Effector memory CD8-positive, alpha-beta T cell (primary cell): ENCODE results near the gene MED13L.
"Not testable (repeated sequence)": the region's sequence is repeated elsewhere in the genome, so short reads cannot be mapped to it uniquely, and the experiment has no call there.

Experiments used
- ATAC-seq: fragments of 150-1000 bp; cut with Tn5 transposase; replicated peaks from 2 replicates; pipeline ENCODE4 v1.10.0; 2021; ENCODE audit warnings: mild to moderate bottlenecking, moderate library complexity
- DNase-seq, 3 experiments: peaks; one replicate each; pipeline ENCODE4 v3.0.0; 2021
- H3K27ac Mint-ChIP-seq, 2 donors: one replicate each; pipeline ENCODE4 v1.8.0; 2022; ENCODE audit warnings: mild to moderate bottlenecking in 2 of 2, mixed read lengths in 2 of 2, moderate library complexity in 2 of 2
- H3K27me3 Mint-ChIP-seq, 2 donors: one replicate each; pipeline ENCODE4 v1.8.0; 2022; ENCODE audit warnings: mixed read lengths in 2 of 2
- H3K36me3 Mint-ChIP-seq: one replicate; pipeline ENCODE4 v1.8.0; 2022; ENCODE audit warnings: mild to moderate bottlenecking, moderate library complexity, mixed read lengths; ENCODE audit not compliant: insufficient read depth
- H3K4me1 Mint-ChIP-seq, 2 donors: one replicate each; pipeline ENCODE4 v1.8.0; 2022; ENCODE audit warnings: low read depth in 2 of 2, mixed read lengths in 2 of 2
- H3K4me3 Mint-ChIP-seq, 2 donors: one replicate each; pipeline ENCODE4 v1.8.0; 2022; ENCODE audit warnings: mild to moderate bottlenecking in 2 of 2, mixed read lengths in 2 of 2, moderate library complexity in 2 of 2
- H3K9me3 Mint-ChIP-seq, 2 donors: one replicate each; pipeline ENCODE4 v1.8.0; 2022; ENCODE audit warnings: mixed read lengths in 2 of 2

Gene MED13L

DNA sequence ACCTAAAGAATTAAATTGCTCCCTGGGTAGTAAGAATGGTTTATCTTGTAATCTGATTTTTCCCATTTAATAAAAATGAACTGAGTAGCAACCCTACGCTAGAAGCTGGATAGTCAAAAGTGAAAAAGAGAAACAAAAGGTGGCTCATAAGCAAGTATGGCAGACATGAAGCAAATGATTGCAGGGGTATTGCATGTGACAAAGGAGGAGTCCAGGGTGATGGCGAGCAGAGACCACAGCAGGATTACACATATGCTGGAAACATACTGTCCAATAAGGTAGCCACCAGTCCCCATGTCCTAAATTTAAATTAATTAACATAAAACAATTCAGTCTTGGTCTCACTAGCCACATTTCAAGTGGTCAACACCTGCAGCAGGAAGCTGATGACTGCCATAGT is 283.8 kb downstream of the MED13L start:
- H3K9me3 Mint-ChIP-seq = no peaks in the 10 kb centered on the region
- H3K36me3 Mint-ChIP-seq = peaks cover 46% of the 10 kb centered on the region
- H3K27ac Mint-ChIP-seq = peak overlapping the region; percentile 63 to 67
- H3K4me3 Mint-ChIP-seq = no peak overlapping the region
- DNase-seq (no peak), ATAC-seq (no peak)
- H3K4me1 Mint-ChIP-seq = peaks cover 10 to 17% of the 10 kb centered on the region in 2 donors
- no peaks in the 10 kb centered on the region for H3K27me3 Mint-ChIP-seq

DNA sequence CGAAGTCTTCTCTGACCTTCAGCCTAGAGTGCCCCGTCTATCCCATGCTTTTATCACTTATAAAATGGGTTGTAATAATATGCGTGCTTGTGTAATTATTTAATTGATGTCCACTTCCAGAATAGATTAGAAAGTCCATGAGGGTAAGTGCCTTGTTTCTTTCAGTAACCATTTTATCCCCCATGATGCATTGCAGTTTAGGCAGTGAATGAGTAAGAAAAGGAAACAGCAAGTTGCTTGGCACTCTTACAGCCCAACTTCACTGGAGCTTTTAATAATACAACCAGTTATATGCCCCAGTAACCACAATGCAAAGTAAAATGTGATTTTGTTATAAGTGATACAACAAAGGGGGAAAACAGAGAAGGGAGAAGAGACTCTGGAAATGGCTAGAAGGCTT is 287.3 kb downstream of the MED13L start:
- peaks cover 12 to 21% of the 10 kb centered on the region in 2 donors for H3K4me1 Mint-ChIP-seq
- H3K9me3 Mint-ChIP-seq = no peaks in the 10 kb centered on the region
- peaks cover 53% of the 10 kb centered on the region for H3K36me3 Mint-ChIP-seq
- no peak overlapping the region for H3K4me3 Mint-ChIP-seq
- H3K27me3 Mint-ChIP-seq = no peaks in the 10 kb centered on the region
- H3K27ac Mint-ChIP-seq = no peak overlapping the region
- DNase-seq (no peak), ATAC-seq (no peak)

DNA sequence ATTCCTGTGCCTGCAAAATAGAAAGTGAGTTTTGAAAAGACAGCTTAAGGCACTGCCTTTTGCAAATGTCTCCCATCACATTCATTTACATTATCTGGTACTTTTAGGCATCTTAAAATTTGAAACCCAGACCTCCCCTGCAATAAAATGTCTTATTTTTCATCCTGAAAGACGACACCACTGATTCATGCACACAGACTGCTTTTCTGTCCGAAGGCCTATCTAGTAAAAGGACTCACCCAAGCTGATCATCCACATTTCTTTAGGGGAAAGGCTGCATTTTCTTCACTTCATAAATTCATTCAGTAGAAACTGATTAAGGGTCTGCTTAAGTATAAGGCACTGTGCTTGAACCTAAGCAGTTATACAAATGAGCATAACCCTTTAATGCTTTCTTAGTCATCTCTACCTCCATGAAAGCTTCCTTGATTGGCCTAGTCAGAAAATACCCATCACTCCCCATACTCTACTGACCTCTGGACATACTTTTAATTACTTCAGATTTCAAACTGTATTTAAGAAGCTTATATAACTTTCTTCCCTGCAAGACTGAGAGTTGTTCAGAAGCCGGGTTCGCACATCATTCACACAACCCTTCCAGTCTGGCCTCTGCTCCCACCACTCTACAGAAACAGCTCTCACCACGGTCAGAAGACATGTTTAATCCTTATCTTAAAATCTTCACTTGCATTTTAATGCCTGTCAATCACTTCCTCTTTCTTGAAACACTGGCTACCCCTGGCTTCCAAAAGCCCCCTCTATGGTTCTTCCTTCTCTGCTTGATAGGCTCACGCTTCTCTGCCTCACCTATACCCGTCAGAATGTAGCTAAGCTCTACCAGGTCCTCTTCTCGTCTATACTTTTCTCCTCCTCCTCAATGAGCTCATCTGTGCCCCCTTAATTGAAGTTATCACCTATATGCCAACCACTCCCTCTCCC is 288.6 kb downstream of the MED13L start:
- H3K4me3 Mint-ChIP-seq = no peak overlapping the region
- H3K36me3 Mint-ChIP-seq = peaks cover 57% of the 10 kb centered on the region
- H3K27ac Mint-ChIP-seq = peak overlapping the region in 1 of 2 donors; percentile 27
- no peaks in the 10 kb centered on the region for H3K27me3 Mint-ChIP-seq
- DNase-seq (no peak), ATAC-seq (no peak)
- peaks cover 12 to 21% of the 10 kb centered on the region in 2 donors for H3K4me1 Mint-ChIP-seq
- H3K9me3 Mint-ChIP-seq = no peaks in the 10 kb centered on the region

GRCh38 chr12:115988212-115988611 is 289.3 kb downstream of the MED13L start:
- ATAC-seq = no peak
- no peaks in the 10 kb centered on the region for H3K9me3 Mint-ChIP-seq

GRCh38 chr12:115984616-115985015 is 292.9 kb downstream of the MED13L start:
- ATAC-seq (no peak), DNase-seq (no peak)
- Mint-ChIP-seq H3K27ac (no peak overlapping the region), H3K36me3 (peaks cover 69% of the 10 kb centered on the region), H3K4me1 (peaks cover 10 to 13% of the 10 kb centered on the region in 2 donors), H3K9me3 (no peaks in the 10 kb centered on the region), H3K27me3 (no peaks in the 10 kb centered on the region), H3K4me3 (no peak overlapping the region)

More at GRCh38 chr12:115988212-115988611, 289.3 kb downstream of the MED13L start:
- Mint-ChIP-seq H3K27ac (peak overlapping the region in 1 of 2 donors; percentile 27), H3K27me3 (no peaks in the 10 kb centered on the region), H3K4me3 (no peak overlapping the region), H3K4me1 (peaks cover 12 to 21% of the 10 kb centered on the region in 2 donors), H3K36me3 (peaks cover 59% of the 10 kb centered on the region)
- DNase-seq = no peak

DNA sequence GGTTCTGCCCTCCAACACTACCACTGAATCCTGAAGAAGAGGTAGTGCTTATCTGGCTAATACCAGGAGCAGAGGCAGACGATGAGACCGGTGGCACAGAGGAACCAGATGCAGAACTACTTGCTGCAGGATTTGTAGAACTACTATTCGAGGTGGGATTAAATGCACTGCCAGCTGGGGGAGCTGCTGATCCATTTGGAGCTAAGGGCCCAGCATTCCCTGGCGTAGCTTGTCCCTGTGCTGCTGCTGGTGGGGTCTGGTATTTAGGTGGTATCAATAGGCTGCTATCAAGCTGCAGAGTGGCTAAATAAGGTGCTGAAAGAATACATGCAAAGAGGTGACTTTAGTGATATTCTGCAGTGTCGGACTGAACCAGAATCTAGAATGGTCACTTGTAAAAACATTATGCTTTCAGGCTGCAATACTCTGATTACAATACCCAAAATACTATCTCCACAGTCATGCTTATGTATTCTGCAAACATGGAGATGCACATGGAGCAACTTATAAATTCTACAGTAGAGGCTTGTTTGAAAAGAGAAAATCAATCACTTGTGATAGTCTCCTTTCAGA is 294.2 kb downstream of the MED13L start:
- no peak for ATAC-seq
- Mint-ChIP-seq H3K4me3 (no peak overlapping the region), H3K27ac (no peak overlapping the region), H3K27me3 (no peaks in the 10 kb centered on the region), H3K9me3 (no peaks in the 10 kb centered on the region), H3K4me1 (no peaks in the 10 kb centered on the region), H3K36me3 (peaks cover 78% of the 10 kb centered on the region)
- DNase-seq = no peak

DNA sequence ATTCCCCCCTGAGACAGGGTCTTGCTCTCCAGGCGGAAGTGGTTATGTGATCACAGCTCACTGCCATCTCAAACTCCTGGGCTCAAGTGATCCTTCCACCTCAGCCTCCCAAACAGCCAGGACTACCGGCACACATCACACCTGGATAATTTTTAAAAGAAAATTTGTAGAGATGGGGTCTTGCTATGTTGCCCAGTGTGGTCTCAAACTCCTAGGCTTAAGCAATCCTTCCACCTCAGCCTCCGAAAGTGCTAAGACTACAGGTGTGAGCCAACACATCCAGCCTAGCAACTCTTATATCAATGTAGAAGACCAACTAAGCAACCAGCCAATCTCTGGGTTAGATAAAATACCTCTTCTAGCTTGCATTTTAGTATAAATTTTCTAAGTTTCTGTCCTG is 297.2 kb downstream of the MED13L start:
- DNase-seq (no peak), ATAC-seq (no peak)
- H3K4me3 Mint-ChIP-seq = no peak overlapping the region
- peaks cover 60% of the 10 kb centered on the region for H3K36me3 Mint-ChIP-seq
- H3K9me3 Mint-ChIP-seq = no peaks in the 10 kb centered on the region
- H3K27me3 Mint-ChIP-seq = no peaks in the 10 kb centered on the region
- H3K4me1 Mint-ChIP-seq = no peaks in the 10 kb centered on the region
- no peak overlapping the region for H3K27ac Mint-ChIP-seq

GRCh38 chr12:115979851-115980250 is 297.6 kb downstream of the MED13L start:
- no peak overlapping the region for H3K4me3 Mint-ChIP-seq
- DNase-seq = no peak
- peaks cover 64% of the 10 kb centered on the region for H3K36me3 Mint-ChIP-seq
- H3K27me3 Mint-ChIP-seq = no peaks in the 10 kb centered on the region
- no peaks in the 10 kb centered on the region for H3K9me3 Mint-ChIP-seq
- no peak for ATAC-seq
- no peaks in the 10 kb centered on the region for H3K4me1 Mint-ChIP-seq
- no peak overlapping the region for H3K27ac Mint-ChIP-seq

DNA sequence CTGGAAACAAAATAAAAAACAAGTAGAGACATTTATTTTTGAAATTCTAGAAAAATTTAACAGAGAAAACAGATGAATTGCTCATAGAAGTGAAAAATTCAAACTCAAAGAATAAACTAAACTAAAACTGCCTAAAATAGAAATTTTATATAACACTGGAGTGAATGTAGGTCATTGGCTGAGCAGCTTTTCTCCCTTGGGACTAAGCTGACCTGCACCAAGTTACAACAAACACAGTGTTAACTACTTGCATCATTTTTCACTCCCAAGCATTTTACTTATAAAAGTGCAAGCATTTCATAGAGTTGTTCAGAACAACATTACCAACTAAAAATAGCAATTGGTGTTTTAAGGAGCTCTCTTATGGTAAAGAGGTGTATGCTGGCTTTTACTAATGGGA is 298.1 kb downstream of the MED13L start:
- DNase-seq (no peak), ATAC-seq (no peak)
- Mint-ChIP-seq H3K4me3 (no peak overlapping the region), H3K27me3 (no peaks in the 10 kb centered on the region), H3K36me3 (peaks cover 66% of the 10 kb centered on the region), H3K9me3 (no peaks in the 10 kb centered on the region), H3K27ac (peak overlapping the region in 1 of 2 donors; percentile 19), H3K4me1 (no peaks in the 10 kb centered on the region)

DNA sequence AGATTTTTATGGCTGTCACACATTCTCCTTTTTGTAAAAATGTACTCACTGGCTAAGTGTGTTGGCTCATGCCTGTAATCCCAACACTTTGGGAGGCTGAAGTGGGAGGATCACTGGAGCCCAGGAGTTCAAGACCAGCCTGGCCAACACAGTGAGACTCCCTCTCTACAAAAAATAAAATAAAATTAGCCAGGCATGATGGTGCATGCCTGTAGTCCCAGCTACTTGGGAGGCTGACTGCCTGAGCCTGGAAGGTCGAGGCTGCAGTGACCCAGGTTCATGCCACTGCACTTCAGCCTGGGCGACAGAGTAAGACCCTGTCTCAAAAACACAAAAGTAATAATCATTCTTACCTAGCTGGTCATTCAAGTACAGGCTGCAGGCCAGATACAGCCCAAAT is 300.7 kb downstream of the MED13L start:
- not testable (repeated sequence) for H3K4me1 Mint-ChIP-seq, H3K4me3 Mint-ChIP-seq, DNase-seq, H3K27me3 Mint-ChIP-seq, ATAC-seq, H3K9me3 Mint-ChIP-seq, H3K27ac Mint-ChIP-seq
- H3K36me3 Mint-ChIP-seq = peaks cover 64% of the 10 kb centered on the region

DNA sequence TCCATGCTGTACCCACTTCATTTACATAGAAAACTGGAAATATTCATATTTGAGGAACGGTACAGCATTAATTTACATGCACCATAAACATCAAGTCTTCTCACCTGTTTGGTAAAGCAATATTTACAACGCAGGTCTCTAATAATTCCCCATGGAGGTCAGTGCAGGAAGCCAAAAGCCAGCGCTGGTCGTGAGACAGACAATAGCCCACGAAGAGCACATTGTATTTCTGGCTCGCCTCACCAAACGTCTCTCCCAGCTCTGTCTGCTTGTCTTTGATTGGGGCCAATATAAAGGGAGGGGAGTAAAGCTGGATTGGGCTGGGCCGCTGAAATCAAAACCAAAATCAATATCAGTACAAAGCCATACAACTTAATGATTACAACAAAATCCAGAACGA is 302.1 kb downstream of the MED13L start:
- H3K9me3 Mint-ChIP-seq = no peaks in the 10 kb centered on the region
- H3K4me3 Mint-ChIP-seq = no peak overlapping the region
- ATAC-seq = no peak
- H3K4me1 Mint-ChIP-seq = no peaks in the 10 kb centered on the region
- H3K36me3 Mint-ChIP-seq = peaks cover 62% of the 10 kb centered on the region
- H3K27me3 Mint-ChIP-seq = no peaks in the 10 kb centered on the region
- DNase-seq = no peak
- H3K27ac Mint-ChIP-seq = no peak overlapping the region

GRCh38 chr12:115973968-115974724 is 303.3 kb downstream of the MED13L start:
- Mint-ChIP-seq H3K27ac (no peak overlapping the region), H3K4me1 (peaks cover 0 to 2% of the 10 kb centered on the region in 2 donors), H3K9me3 (no peaks in the 10 kb centered on the region), H3K27me3 (no peaks in the 10 kb centered on the region), H3K36me3 (peaks cover 65% of the 10 kb centered on the region), H3K4me3 (no peak overlapping the region)
- DNase-seq (no peak), ATAC-seq (no peak)

- peak overlapping the region in 1 of 2 donors; percentile 50 for H3K27ac Mint-ChIP-seq
- peaks cover 61% of the 10 kb centered on the region for H3K36me3 Mint-ChIP-seq
- peaks cover 0 to 3% of the 10 kb centered on the region in 2 donors for H3K4me1 Mint-ChIP-seq
- no peak overlapping the region for H3K4me3 Mint-ChIP-seq
- H3K9me3 Mint-ChIP-seq = no peaks in the 10 kb centered on the region
- no peak for DNase-seq
- H3K27me3 Mint-ChIP-seq = no peaks in the 10 kb centered on the region
- no peak for ATAC-seq
Observed at GRCh38 chr12:115973066-115973465, 304.4 kb downstream of the MED13L start.
